ENCODE measurements around the gene CSAD. TPM values are rescaled to one million over a fixed set of nuclear protein-coding genes. Genes with fewer than 3 reads are reported as not detected.

CSAD gene
- total RNA-seq, 1 donor from 2014 or later = 23.8 TPM

- Mint-ChIP-seq H3K27ac (ENCODE audit: unreplicated experiment) (no peak overlapping the region), H3K36me3 (ENCODE audit: low read depth, unreplicated experiment) (no peaks in the 10 kb centered on the region), H3K4me3 (ENCODE audit: unreplicated experiment) (no peak overlapping the region), H3K9me3 (ENCODE audit: unreplicated experiment) (no peaks in the 10 kb centered on the region), H3K27me3 (ENCODE audit: unreplicated experiment) (peaks cover 4% of the 10 kb centered on the region), H3K4me1 (ENCODE audit: unreplicated experiment) (peaks cover 5% of the 10 kb centered on the region)
- DNase-seq (ENCODE audit: low spot score) = no peak
- TF ChIP-seq CTCF (IDR thresholded peaks at IDR 0.05; ENCODE audit: unreplicated experiment) = no peak
Measured at GRCh38 chr12:53161119-53161911, 19.4 kb downstream of the CSAD start.

- no peak for TF ChIP-seq CTCF (IDR thresholded peaks at IDR 0.05; ENCODE audit: unreplicated experiment)
- Mint-ChIP-seq H3K4me3 (ENCODE audit: unreplicated experiment) (no peak overlapping the region), H3K27me3 (ENCODE audit: unreplicated experiment) (peaks cover 4% of the 10 kb centered on the region), H3K27ac (ENCODE audit: unreplicated experiment) (no peak overlapping the region), H3K4me1 (ENCODE audit: unreplicated experiment) (peaks cover 5% of the 10 kb centered on the region), H3K36me3 (ENCODE audit: low read depth, unreplicated experiment) (no peaks in the 10 kb centered on the region), H3K9me3 (ENCODE audit: unreplicated experiment) (no peaks in the 10 kb centered on the region)
- no peak for DNase-seq (ENCODE audit: low spot score)
Measured at GRCh38 chr12:53160673-53161072, 20.1 kb downstream of the CSAD start.

GRCh38 chr12:53160000-53160399 is 20.7 kb downstream of the CSAD start:
- H3K36me3 Mint-ChIP-seq (ENCODE audit: low read depth, unreplicated experiment) = no peaks in the 10 kb centered on the region
- no peaks in the 10 kb centered on the region for H3K9me3 Mint-ChIP-seq (ENCODE audit: unreplicated experiment)
- no peak for TF ChIP-seq CTCF (IDR thresholded peaks at IDR 0.05; ENCODE audit: unreplicated experiment)
- DNase-seq (ENCODE audit: low spot score) = no peak
- peaks cover 4% of the 10 kb centered on the region for H3K27me3 Mint-ChIP-seq (ENCODE audit: unreplicated experiment)
- no peak overlapping the region for H3K27ac Mint-ChIP-seq (ENCODE audit: unreplicated experiment)
- no peak overlapping the region for H3K4me3 Mint-ChIP-seq (ENCODE audit: unreplicated experiment)
- peaks cover 5% of the 10 kb centered on the region for H3K4me1 Mint-ChIP-seq (ENCODE audit: unreplicated experiment)

GRCh38 chr12:53159195-53159839 is 21.4 kb downstream of the CSAD start:
- H3K36me3 Mint-ChIP-seq (ENCODE audit: low read depth, unreplicated experiment) = no peaks in the 10 kb centered on the region
- DNase-seq (ENCODE audit: low spot score) = peak; percentile 88
- no peaks in the 10 kb centered on the region for H3K9me3 Mint-ChIP-seq (ENCODE audit: unreplicated experiment)
- H3K4me3 Mint-ChIP-seq (ENCODE audit: unreplicated experiment) = peak overlapping the region; percentile 10
- peaks cover 4% of the 10 kb centered on the region for H3K27me3 Mint-ChIP-seq (ENCODE audit: unreplicated experiment)
- peak; percentile 90 for TF ChIP-seq CTCF (IDR thresholded peaks at IDR 0.05; ENCODE audit: unreplicated experiment)
- H3K4me1 Mint-ChIP-seq (ENCODE audit: unreplicated experiment) = peaks cover 5% of the 10 kb centered on the region
- H3K27ac Mint-ChIP-seq (ENCODE audit: unreplicated experiment) = peak overlapping the region; percentile 8

GRCh38 chr12:53152390-53152789 is 28.3 kb downstream of the CSAD start:
- no peak for DNase-seq (ENCODE audit: low spot score)
- no peaks in the 10 kb centered on the region for H3K9me3 Mint-ChIP-seq (ENCODE audit: unreplicated experiment)
- no peaks in the 10 kb centered on the region for H3K36me3 Mint-ChIP-seq (ENCODE audit: low read depth, unreplicated experiment)
- TF ChIP-seq CTCF (IDR thresholded peaks at IDR 0.05; ENCODE audit: unreplicated experiment) = no peak
- no peaks in the 10 kb centered on the region for H3K4me1 Mint-ChIP-seq (ENCODE audit: unreplicated experiment)
- H3K4me3 Mint-ChIP-seq (ENCODE audit: unreplicated experiment) = no peak overlapping the region
- H3K27ac Mint-ChIP-seq (ENCODE audit: unreplicated experiment) = no peak overlapping the region
- H3K27me3 Mint-ChIP-seq (ENCODE audit: unreplicated experiment) = peaks cover 7% of the 10 kb centered on the region
